Activated CD8-positive, alpha-beta memory T cell treated with anti-CD3 and anti-CD28 coated beads, Interleukin-2, amount 50 U/mL, for 48 hours (primary cell): ENCODE data around the gene BOLA2.
A peak's percentile ranks its signal among the peaks of the same experiment; 100 is the strongest.
"Not testable (repeated sequence)": the region's sequence is repeated elsewhere in the genome, so short reads cannot be mapped to it uniquely, and the experiment has no call there.

ENCODE experiments used
- DNase-seq: peaks from one replicate; pipeline ENCODE4 v3.0.0-alpha.2; 2020

Gene BOLA2

GRCh38 chr16:29454269-29454668 is at the start of gene BOLA2, which contains the start of gene SLX1B:
Gene BOLA2, minus strand, starts transcription at chr16:29454351. Its CDS starts 98 bp downstream, at chr16:29454253.
Gene SLX1B, plus strand, starts transcription at chr16:29454533.
- DNase-seq: not testable (repeated sequence)

- DNase-seq: peak; percentile 52
These were observed 28.1 kb upstream of the BOLA2 start for GRCh38 chr16:29482276-29482675.

DNA sequence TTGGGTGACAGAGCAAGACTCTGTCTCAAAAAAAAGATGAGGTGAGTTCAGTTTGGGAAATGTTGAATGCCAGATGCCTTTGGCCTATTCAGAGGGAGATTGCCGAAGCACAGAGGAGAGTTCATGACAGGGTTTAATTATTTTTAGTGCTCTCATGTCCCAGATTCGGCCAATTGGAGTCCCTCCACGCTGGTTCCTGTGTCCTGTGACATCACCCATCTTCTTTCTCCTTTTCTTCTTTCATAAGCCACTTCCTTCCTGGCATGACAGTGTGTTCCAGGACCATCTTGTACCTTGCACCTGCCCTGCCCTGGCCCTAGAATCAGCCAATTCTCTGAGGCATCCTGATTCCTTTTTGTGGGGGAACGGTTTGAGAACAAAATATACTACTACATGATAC is 17.9 kb upstream of the BOLA2 start:
- not testable (repeated sequence) for DNase-seq

DNA sequence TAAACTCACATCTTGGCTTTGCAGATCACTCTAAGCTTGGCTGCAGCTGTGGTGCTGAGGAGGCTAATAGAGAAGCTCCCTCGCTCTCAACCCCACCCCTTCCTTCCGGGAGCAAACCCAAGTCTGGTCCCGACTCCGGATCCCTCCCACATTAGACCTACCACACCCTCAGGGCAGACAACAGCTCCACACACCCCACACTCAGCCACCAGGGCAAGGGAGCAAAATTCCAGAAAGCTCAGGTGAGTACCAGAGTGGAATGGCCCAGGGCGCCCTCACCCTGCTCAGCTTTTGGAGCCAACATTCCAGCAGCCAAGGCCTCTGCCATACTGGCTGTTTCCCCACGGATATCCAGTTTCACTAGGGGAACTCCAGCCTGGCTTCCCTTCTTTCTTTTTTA is 15.5 kb upstream of the BOLA2 start:
- peak; percentile 57 for DNase-seq

DNA sequence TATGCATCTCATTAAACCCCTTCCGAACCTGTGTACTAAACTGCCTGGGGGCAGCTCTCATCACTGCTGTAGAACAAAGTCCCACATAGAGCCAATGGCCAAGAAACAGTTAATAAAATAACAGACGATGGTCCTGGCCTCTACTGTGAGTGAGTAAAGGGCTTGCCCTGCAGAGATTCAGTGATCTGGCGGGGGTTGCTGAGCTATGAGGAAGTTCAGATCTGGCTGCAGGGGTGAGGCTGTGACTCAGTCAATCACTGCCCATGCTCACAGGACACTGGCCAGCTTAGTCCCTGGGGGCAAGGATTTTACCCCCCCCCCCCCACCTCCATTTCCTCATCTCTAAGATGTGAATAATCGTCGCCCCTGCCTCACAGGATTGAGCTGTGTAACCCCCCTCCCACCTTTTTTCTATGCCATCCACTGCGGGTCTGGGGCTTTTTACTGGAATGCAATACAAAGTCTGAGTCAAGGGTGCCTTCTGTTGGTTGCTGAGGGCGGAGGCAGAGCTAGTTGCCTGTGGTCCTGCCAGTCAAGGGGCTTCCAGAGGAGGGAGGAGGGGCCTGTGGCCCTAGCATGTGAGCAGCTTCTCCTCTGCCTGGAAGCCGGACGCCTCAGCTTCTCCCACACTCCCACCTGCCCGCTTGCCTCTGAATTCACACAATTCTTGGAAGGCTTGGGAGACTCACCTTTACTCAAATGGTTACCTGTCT is 13.7 kb upstream of the BOLA2 start:
- not testable (repeated sequence) for DNase-seq

- DNase-seq: not testable (repeated sequence)
These were observed 12.8 kb upstream of the BOLA2 start for GRCh38 chr16:29466904-29467303.

DNA sequence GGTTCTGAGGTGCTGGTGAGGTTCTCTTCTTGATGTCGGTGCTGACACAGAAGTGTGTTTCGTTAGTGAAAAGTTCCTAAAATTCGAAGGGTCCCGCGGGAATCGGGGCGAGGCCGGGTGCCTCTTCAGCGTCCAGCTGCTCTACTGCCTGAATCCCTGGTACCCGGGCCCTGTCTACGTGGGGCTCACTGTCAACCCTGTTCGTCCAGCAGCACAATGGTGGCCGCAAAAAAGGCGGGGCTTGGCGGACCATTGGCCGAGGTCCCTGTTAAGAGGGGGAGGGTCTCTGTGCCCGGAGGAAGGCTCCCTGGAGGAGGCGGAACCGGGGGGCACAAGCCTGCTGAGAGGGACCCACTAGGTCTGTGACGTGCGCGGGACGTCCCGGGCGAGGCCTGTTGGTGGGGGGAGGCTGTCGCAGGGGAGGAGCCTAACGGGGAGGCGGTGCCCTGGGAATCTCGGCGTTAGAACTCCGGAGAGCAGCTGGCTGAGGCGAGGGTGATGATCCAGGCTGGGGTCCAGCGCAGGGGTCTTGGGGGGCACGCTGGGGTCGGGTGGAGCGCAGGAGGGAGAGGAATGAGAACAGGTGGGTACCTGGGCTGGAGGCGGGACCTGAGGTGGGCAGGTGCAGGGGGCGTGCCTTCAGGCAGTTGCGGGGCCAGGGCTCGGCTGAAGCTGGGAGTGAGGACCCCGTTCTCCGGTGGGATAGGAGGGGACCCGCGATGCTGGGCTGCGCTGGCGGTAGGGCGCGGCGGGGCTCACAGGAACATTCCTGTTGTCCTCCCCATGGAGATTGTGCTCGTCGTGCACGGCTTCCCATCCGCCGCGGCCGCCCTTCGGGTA is 12.1 kb upstream of the BOLA2 start:
- DNase-seq: not testable (repeated sequence)

- not testable (repeated sequence) for DNase-seq
These were observed 6.5 kb upstream of the BOLA2 start for GRCh38 chr16:29460647-29461030.

DNA sequence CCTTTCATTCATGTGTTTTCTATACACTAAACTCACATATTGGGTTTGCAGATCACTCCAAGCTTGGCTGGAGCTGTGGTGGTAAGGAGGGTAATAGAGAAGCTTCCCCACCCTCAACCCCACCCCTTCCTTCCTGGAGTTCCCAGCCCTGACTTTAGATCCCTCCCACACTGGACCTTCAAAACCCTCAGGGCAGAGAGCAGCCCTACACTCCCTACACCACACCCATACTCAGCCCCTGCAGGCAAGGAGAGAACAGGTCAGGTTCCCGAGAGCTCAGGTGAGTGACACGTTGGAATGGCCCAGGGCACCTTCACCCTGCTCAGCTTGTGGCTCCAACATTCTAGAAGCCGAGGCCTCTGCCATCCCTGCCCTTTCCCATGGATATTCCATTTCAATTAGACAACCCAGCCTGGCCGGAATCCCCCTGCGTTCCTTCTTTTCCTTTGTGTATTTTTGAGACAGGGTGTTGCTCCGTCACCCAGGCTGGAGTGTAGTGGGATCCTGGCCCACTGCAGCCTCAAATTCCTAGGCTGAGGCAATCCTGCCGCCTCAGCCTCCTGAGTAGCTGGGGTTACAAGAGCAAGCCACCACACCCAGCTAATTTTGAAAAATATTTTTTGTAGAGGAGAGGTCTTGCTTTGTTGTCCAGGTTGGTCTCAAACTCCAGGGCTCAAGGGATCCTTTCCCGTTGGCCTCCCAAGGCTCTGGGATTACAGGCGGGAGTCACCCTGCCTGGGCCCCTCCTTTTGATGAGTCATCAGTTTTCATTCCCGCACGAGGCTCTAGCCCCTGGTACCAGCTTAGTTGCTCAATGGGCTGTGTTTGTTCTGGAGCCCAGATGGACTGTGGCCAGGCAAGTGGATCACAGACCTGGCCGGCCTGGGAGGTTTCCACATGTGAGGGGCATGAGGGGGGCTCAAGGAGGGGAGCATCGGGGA is 5.8 kb upstream of the BOLA2 start, which contains the start of gene SULT1A4:
SULT1A4 (plus strand) TSS at position 208 of the 941 bp plus-strand sequence. CDS start 1,473 bp downstream, outside the sequence.
- not testable (repeated sequence) for DNase-seq

DNA sequence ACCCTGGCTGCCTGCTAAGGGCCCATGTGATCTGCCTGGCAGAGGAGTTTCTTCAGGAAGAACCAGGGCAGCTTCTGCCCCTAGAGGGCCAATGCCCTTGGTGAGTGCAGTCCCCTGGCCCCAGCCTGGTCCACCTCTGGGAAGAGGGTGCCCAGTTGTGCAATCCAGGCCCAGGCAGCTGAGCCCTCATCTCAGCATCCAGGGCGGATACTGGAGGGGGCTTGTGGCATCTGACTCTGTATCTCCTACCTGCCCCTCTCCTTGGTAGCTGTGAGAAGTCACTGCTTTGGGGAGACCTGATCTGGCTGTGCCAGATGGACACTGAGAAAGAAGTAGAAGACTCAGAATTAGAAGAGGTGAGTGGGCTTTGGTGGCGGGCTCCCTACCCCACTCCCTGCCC is 3.5 kb upstream of the BOLA2 start:
- peak; percentile 54 for DNase-seq

DNA sequence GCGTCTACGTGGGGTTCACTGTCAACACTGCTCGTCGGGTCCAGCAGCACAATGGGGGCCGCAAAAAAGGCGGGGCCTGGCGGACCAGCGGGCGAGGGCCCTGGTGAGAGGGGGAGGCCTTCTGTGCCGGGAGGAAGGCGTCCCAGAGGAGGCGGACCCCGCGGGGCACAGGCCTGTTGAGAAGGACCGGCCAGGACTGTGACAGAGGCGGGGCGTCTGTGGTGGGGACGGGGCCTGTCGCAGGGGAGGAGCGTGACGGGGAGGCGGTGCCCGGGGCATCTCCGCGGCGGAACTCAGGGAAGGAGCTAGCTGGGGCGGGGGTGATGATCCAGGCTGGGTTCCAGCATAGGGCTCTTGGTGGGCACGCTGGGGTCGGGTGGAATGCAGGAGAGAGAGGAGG is 677 bp upstream of the BOLA2 start:
- not testable (repeated sequence) for DNase-seq

GRCh38 chr16:29453754-29454153 is 397 bp downstream of the BOLA2 start:
- not testable (repeated sequence) for DNase-seq

- DNase-seq: not testable (repeated sequence)
These were observed 28.8 kb downstream of the BOLA2 start for GRCh38 chr16:29425390-29425789.

DNA sequence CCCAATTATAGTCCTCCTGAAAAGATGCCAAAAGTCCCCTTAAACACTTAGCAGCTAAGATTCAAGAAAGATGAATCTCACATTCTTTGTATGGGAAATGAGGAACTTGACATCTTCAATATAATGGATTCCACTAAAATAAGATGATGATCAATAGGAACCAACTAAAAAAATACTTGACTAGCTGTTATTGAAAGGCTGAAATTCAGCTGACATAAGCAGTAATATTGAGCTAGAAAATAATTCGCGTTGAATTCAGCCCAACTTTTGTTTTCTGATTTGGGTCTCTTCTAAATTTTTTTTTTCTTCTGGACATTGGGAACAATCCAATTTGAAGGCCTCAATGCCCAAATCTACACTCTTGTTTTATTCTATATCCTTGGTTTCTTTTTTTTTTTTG is 30.6 kb downstream of the BOLA2 start:
- not testable (repeated sequence) for DNase-seq

DNA sequence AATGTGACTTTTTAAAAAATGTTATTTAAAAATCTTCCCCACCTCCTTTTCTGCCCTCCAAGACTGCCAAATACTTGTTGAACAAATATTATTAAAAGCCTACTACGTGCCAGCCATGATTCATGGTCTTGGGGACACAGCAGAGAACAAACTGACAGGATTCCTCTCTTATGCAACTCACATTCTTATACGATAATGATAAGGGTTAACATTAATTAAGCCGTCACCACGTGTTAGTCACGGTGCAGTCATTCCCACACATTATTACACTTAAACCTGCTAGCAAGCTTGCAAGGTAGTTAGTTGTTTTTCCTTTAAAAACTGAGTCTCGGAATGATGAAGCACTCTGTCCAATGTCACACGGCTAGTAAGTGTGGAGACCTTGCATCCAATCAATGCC is 48.9 kb downstream of the BOLA2 start:
- not testable (repeated sequence) for DNase-seq
